NT2/D1 (cell line): ENCODE measurements around the gene LRP5.
"Not testable (repeated sequence)": the region's sequence is repeated elsewhere in the genome, so short reads cannot be mapped to it uniquely, and the experiment has no call there.

Experiments used
- SUZ12 ChIP-seq: IDR thresholded peaks from 2 replicates; pipeline ENCODE4 v1.6.1; 2011; ENCODE audit not compliant: insufficient read length, insufficient read depth; ENCODE audit errors: extremely low read depth
- YY1 ChIP-seq: IDR thresholded peaks from 2 replicates; pipeline ENCODE4 v1.6.1; 2011; ENCODE audit not compliant: insufficient read length, insufficient read depth
- ZNF274 ChIP-seq: IDR thresholded peaks from 2 replicates; pipeline ENCODE4 v1.6.1; 2011; ENCODE audit warnings: mild to moderate bottlenecking, low read depth, low read length

DNA sequence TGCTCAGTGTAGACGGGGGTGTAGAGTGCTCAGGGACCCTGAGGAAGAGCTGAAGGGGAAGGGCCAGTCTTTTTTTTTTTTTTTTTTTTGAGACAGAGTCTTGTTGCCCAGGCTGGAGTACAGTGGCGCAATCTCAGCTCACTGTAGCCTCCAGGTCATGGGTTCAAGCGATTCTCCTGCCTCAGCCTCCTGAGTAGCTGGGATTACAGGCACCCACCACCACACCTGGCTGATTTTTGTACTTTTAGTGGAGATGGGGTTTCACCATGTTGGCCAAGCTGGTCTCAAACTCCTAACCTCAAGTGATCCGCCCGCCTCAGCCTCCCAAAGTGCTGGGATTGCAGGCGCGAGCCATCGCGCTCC, 12.9 kb upstream of the LRP5 start:
- TF ChIP-seq ZNF274, YY1, SUZ12: not testable (repeated sequence)
